Measurements from ENCODE around the gene SYT9. TPM values are rescaled to one million over a fixed set of nuclear protein-coding genes. Genes with fewer than 3 reads are reported as not detected.

The SYT9 gene
- total and polyA plus RNA-seq, 9 of the 15 experiments (the other 6 are each of a cell fraction or from before 2014, with no cell fraction given), result 0.01 TPM; not detected in 8

- DNase-seq (ENCODE audit: extremely low read depth in 1 of 4, low spot score in 3 of 4) (no peak), ATAC-seq (no peak), FAIRE-seq (no peak)
- Histone ChIP-seq H3K9me1 (ENCODE audit: control insufficient read depth, insufficient read depth, low read length) (no peaks in the 10 kb centered on the region), H3K36me3 (ENCODE audit: control insufficient read depth, insufficient read depth, low read length) (no peaks in the 10 kb centered on the region), H3K79me2 (ENCODE audit: control insufficient read depth, insufficient read depth, low read length) (no peaks in the 10 kb centered on the region), H4K20me1 (replicated peaks; ENCODE audit: control insufficient read depth, insufficient read depth, low read length) (no peaks in the 10 kb centered on the region), H3K4me2 (ENCODE audit: insufficient read depth, low read length) (no peak overlapping the region), H3K27me3 (ENCODE audit: control insufficient read depth in 2 of 2, insufficient read depth in 2 of 2, low read length in 2 of 2) (no peaks in the 10 kb centered on the region), H3K27ac (ENCODE audit: extremely low read depth, low read depth, low read length) (no peak overlapping the region), H3K9me3 (replicated peaks; ENCODE audit: control insufficient read depth, insufficient read depth, low read depth, low read length) (no peaks in the 10 kb centered on the region), H3K4me3 (no peak overlapping the region), H2AFZ (ENCODE audit: low read depth, low read length) (no peak overlapping the region), H3K9ac (ENCODE audit: insufficient read depth in 1 of 2, low read depth in 2 of 2, low read length in 2 of 2) (no peak overlapping the region), H3K4me1 (replicated peaks in 1 of 2; ENCODE audit: control insufficient read depth in 2 of 2, insufficient read depth in 2 of 2, low read length in 2 of 2) (no peaks in the 10 kb centered on the region)
- ChIA-PET CTCF (ENCODE audit: low intra/inter-chr PET ratio) (no interaction called here), POLR2A (no interaction called here)
- 0% methylated on average over 2 of the region's 2 CpGs for WGBS (ENCODE audit: insufficient coverage, low coverage, missing lambda C conversion rate)
- intact Hi-C loops (cut with micrococcal nuclease), result no loop called here
- in situ Hi-C loops (cut with MboI), result no loop called here
- TF ChIP-seq EWSR1 (IDR thresholded peaks at IDR 0.05; ENCODE audit: borderline replicate concordance, low read depth, partially characterized antibody) (no peak), BRF1 (IDR thresholded peaks at IDR 0.05; ENCODE audit: borderline replicate concordance, extremely low read depth, insufficient read length) (no peak), ZBTB11 (CRISPR knock-in tag; IDR thresholded peaks at IDR 0.05) (no peak)
- BruUV-seq (replicated peaks), result no TSS peak
These were observed 130.2 kb downstream of the SYT9 start for GRCh38 chr11:7381937-7382336.
